ENCODE measurements around the gene RAP1GAP2.

RAP1GAP2 gene

DNA sequence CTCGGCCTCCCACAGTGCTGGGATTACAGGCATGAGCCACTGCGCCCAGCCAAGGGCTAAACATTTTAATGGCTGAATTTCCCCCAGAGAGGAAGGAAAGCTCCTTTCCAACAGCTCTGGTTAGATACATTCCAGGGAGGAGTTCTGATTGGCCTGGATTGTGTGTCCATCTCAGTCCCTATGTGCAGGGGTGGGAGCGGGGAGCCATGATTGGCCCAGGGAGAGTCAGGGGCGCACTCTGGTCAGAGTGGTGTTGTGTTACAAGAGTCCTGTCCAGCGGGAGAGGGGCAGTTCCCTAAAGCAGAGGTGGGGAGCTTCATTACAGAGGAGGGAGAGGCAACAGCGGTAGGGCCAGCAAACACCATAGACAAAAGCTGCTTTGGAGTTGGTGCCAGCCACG, 75.0 kb downstream of the RAP1GAP2 start:
- TF ChIP-seq SPI1 (IDR thresholded peaks at IDR 0.05; ENCODE audit: low read depth, low read length), result no peak
- DNase-seq (ENCODE audit: insufficient read length, low spot score), result no peak
- no peak for FAIRE-seq

DNA sequence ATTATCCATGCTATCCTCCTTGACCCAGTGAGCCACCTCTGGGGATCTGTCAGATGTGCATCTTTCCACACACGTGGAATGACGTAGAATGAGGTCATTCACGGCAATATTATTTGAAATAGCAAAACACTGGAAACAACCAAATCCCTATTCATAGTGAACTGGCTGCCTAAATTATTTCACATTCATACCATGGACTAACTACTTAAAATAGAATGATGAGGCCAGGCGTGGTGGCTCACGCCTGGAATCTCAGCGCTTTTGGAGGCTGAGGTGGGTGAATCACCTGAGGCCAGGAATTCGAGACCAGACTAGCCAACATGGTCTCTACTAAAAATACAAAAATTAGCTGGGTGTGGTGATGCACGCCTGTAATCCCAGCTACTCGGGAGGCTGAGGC, 75.5 kb downstream of the RAP1GAP2 start:
- TF ChIP-seq POU2F2 (IDR thresholded peaks at IDR 0.05; ENCODE audit: low read depth, low read length) (no peak), TAF1 (IDR thresholded peaks at IDR 0.05; ENCODE audit: low read depth, low read length) (no peak), SPI1 (IDR thresholded peaks at IDR 0.05; ENCODE audit: low read depth, low read length) (no peak), POLR2A (IDR thresholded peaks at IDR 0.05; ENCODE audit: low read depth, low read length) (no peak), POLR2AphosphoS5 (IDR thresholded peaks at IDR 0.05; ENCODE audit: low read depth, low read length) (no peak), PAX5 (IDR thresholded peaks at IDR 0.05; ENCODE audit: insufficient read depth, low read length, severe bottlenecking) (no peak)
- no peak for FAIRE-seq
- DNase-seq (ENCODE audit: insufficient read length, low spot score), result no peak

DNA sequence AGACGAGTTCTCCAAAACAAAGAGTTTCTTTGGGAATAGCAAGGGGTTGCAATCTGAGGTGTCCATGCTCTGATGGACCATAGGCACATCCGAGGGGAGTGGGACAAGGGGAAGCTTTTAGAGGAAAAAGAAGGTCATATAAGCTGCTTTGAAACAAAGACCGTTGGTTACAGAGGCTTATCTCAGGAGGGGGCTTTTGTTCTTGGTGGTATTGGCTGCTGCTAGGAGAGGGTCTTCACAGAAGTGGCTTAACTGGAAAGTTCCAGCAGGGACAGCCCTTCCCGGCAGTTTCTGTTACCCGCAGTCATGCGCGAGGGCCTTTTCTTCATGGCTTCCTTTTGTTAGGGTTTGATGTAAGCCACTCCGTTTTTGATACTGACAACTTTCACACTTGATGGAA, 76.0 kb downstream of the RAP1GAP2 start:
- FAIRE-seq (no peak), DNase-seq (ENCODE audit: insufficient read length, low spot score) (no peak)
- no peak for TF ChIP-seq SPI1 (IDR thresholded peaks at IDR 0.05; ENCODE audit: low read depth, low read length)
- no peak for TF ChIP-seq TAF1 (IDR thresholded peaks at IDR 0.05; ENCODE audit: low read depth, low read length)
- TF ChIP-seq POLR2A (IDR thresholded peaks at IDR 0.05; ENCODE audit: low read depth, low read length), result no peak
- no peak for TF ChIP-seq PAX5 (IDR thresholded peaks at IDR 0.05; ENCODE audit: insufficient read depth, low read length, severe bottlenecking)
- TF ChIP-seq POU2F2 (IDR thresholded peaks at IDR 0.05; ENCODE audit: low read depth, low read length), result no peak
- TF ChIP-seq POLR2AphosphoS5 (IDR thresholded peaks at IDR 0.05; ENCODE audit: low read depth, low read length), result no peak

DNA sequence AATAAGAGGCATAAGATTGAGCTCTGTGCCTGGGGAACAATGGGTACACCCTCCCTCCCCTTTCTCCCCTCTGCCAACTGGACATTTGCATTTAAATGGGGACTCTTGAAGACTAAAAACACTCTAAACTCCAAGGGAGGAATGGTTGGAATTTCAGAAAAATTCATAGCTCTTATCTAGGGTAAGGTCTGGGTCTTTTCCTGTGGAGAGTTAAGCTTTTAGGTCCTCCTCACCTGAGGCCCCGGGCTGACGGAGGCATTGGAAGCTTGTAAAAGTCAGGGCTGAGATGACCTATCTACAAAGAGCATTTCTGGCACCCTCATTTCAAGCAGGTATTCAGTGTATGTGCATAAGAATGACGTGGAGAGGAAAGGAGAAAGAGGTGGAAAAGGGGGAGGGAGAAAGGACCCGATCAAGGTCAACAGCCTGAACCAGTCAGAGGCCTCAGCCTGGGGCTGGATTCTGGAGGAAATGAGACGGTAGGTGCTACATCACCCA, 78.0 kb downstream of the RAP1GAP2 start:
- no peak for DNase-seq (ENCODE audit: insufficient read length, low spot score)
- TF ChIP-seq POU2F2 (IDR thresholded peaks at IDR 0.05; ENCODE audit: low read depth, low read length) (no peak), PAX5 (IDR thresholded peaks at IDR 0.05; ENCODE audit: insufficient read depth, low read length, severe bottlenecking) (no peak), POLR2AphosphoS5 (IDR thresholded peaks at IDR 0.05; ENCODE audit: low read depth, low read length) (no peak), SPI1 (IDR thresholded peaks at IDR 0.05; ENCODE audit: low read depth, low read length) (no peak), TAF1 (IDR thresholded peaks at IDR 0.05; ENCODE audit: low read depth, low read length) (no peak)
- no peak for FAIRE-seq

DNA sequence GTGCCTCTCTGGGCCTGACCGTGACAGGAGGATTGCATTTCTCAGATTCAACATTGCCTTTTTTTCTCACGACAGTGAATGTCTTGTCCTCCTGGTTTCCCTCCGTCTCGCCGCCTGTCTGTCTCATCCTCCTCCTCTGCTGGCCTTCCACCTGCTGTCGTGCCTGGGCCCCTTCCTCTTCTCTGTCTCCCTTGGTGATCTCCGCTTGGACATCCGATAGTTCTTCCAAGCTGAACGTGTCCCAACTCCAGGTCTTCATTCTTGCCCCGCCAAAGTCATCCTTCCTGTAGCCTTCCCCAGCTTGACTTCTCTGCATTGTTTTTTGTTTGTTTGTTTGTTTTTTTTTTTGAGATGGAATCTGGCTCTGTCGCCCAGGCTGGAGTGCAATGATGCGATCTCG, 79.4 kb downstream of the RAP1GAP2 start:
- no peak for FAIRE-seq
- DNase-seq (ENCODE audit: insufficient read length, low spot score), result no peak
- TF ChIP-seq POLR2AphosphoS5 (IDR thresholded peaks at IDR 0.05; ENCODE audit: low read depth, low read length) (no peak), PAX5 (IDR thresholded peaks at IDR 0.05; ENCODE audit: insufficient read depth, low read length, severe bottlenecking) (no peak), POU2F2 (IDR thresholded peaks at IDR 0.05; ENCODE audit: low read depth, low read length) (no peak), TAF1 (IDR thresholded peaks at IDR 0.05; ENCODE audit: low read depth, low read length) (no peak), POLR2A (IDR thresholded peaks at IDR 0.05; ENCODE audit: low read depth, low read length) (no peak), SPI1 (IDR thresholded peaks at IDR 0.05; ENCODE audit: low read depth, low read length) (no peak)

DNA sequence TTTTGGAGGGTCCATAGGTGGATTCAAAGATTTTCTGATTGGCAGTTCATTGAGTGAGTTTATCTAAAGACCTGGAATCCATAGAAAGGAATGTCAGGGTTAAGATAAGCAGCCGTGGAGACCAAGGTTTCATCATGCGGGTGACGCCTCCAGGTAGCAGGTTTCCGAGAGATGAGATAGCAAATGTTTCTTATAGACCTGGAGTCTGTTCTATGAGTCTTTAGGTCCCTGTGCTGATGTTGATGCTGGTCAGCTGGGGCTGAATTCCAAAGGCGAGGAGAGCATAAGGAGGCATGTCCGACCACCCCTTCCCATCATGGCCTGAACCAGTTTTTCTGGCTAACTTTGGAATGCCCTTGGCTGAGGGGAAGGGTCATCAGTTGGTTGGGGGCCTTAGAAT, 80.2 kb downstream of the RAP1GAP2 start:
- TF ChIP-seq SPI1 (IDR thresholded peaks at IDR 0.05; ENCODE audit: low read depth, low read length), result no peak
- no peak for TF ChIP-seq POLR2AphosphoS5 (IDR thresholded peaks at IDR 0.05; ENCODE audit: low read depth, low read length)
- TF ChIP-seq POLR2A (IDR thresholded peaks at IDR 0.05; ENCODE audit: low read depth, low read length), result no peak
- TF ChIP-seq PAX5 (IDR thresholded peaks at IDR 0.05; ENCODE audit: insufficient read depth, low read length, severe bottlenecking), result no peak
- no peak for TF ChIP-seq TAF1 (IDR thresholded peaks at IDR 0.05; ENCODE audit: low read depth, low read length)
- no peak for TF ChIP-seq POU2F2 (IDR thresholded peaks at IDR 0.05; ENCODE audit: low read depth, low read length)
- DNase-seq (ENCODE audit: insufficient read length, low spot score) (no peak), FAIRE-seq (no peak)

DNA sequence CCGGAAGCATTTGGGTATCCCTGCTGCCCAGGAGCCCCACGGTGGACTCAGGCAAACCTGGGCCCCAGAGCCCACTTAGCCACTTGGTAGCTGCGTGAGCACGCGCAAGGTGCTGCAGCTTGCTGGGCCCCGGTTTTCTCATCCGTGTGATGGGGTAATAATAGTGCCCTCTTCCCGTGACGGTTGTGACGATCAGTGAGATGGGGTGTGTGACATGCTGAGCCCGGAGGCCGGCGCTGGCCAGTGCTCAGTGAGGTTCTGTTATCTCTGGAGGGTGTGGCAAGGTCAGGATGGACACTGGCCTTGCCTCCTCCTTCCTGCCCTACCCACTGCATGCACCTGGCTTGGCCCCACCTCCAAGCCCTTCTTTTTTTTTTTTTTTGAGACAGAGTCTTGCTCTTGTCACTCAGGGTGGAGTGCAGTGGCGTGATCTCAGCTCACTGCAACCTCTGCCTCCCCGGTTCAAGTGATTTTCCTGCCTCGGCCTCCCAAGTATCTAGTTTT, 82.6 kb downstream of the RAP1GAP2 start:
- DNase-seq (ENCODE audit: insufficient read length, low spot score), result no peak
- no peak for FAIRE-seq
- TF ChIP-seq SPI1 (IDR thresholded peaks at IDR 0.05; ENCODE audit: low read depth, low read length) (no peak), PAX5 (IDR thresholded peaks at IDR 0.05; ENCODE audit: insufficient read depth, low read length, severe bottlenecking) (no peak), POU2F2 (IDR thresholded peaks at IDR 0.05; ENCODE audit: low read depth, low read length) (no peak), POLR2A (IDR thresholded peaks at IDR 0.05; ENCODE audit: low read depth, low read length) (no peak), POLR2AphosphoS5 (IDR thresholded peaks at IDR 0.05; ENCODE audit: low read depth, low read length) (no peak), TAF1 (IDR thresholded peaks at IDR 0.05; ENCODE audit: low read depth, low read length) (no peak)

DNA sequence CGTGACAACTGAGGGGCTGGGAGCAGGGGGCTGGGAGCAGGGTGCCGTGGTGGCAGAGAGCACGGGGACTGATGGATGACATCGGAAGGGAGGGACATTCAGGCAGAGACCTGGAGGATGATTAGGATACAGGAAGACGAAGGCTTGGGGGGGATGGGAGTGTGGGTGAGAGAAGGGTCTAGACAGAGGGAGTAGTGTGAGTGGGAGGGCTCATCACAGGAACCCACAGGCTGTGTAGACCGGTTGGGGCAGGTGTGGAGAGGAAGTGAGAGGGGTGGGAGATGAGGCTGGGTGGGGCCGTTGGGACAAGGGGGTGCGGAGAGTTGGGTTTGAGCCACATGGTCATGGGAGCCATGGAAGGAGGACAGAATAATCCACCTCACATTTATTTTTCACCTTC, 83.8 kb downstream of the RAP1GAP2 start:
- FAIRE-seq (no peak), DNase-seq (ENCODE audit: insufficient read length, low spot score) (no peak)
- TF ChIP-seq POU2F2 (IDR thresholded peaks at IDR 0.05; ENCODE audit: low read depth, low read length) (no peak), SPI1 (IDR thresholded peaks at IDR 0.05; ENCODE audit: low read depth, low read length) (no peak), PAX5 (IDR thresholded peaks at IDR 0.05; ENCODE audit: insufficient read depth, low read length, severe bottlenecking) (no peak), POLR2A (IDR thresholded peaks at IDR 0.05; ENCODE audit: low read depth, low read length) (no peak), POLR2AphosphoS5 (IDR thresholded peaks at IDR 0.05; ENCODE audit: low read depth, low read length) (no peak), TAF1 (IDR thresholded peaks at IDR 0.05; ENCODE audit: low read depth, low read length) (no peak)

DNA sequence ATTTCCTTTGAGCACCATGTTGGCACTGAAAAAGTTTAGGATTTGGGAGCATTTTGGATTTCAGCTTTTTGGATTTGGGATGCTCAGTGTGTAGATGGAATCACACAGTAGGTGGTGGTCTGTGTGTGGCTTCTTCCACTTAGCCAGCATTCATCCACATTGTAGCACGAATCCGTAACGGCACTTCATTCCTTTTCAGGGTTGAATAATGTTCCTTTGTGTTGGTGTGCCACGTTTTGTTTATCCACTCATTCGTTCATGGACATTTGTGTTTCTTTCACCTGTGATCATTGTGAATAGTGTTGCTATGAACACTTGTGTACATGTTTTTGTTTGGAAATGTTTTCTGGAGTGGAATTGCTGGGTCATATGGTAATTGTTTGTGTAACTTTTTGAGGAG, 85.1 kb downstream of the RAP1GAP2 start:
- TF ChIP-seq PAX5 (IDR thresholded peaks at IDR 0.05; ENCODE audit: insufficient read depth, low read length, severe bottlenecking) (no peak), POU2F2 (IDR thresholded peaks at IDR 0.05; ENCODE audit: low read depth, low read length) (no peak), POLR2A (IDR thresholded peaks at IDR 0.05; ENCODE audit: low read depth, low read length) (no peak), TAF1 (IDR thresholded peaks at IDR 0.05; ENCODE audit: low read depth, low read length) (no peak), POLR2AphosphoS5 (IDR thresholded peaks at IDR 0.05; ENCODE audit: low read depth, low read length) (no peak), SPI1 (IDR thresholded peaks at IDR 0.05; ENCODE audit: low read depth, low read length) (no peak)
- DNase-seq (ENCODE audit: insufficient read length, low spot score) (no peak), FAIRE-seq (no peak)

DNA sequence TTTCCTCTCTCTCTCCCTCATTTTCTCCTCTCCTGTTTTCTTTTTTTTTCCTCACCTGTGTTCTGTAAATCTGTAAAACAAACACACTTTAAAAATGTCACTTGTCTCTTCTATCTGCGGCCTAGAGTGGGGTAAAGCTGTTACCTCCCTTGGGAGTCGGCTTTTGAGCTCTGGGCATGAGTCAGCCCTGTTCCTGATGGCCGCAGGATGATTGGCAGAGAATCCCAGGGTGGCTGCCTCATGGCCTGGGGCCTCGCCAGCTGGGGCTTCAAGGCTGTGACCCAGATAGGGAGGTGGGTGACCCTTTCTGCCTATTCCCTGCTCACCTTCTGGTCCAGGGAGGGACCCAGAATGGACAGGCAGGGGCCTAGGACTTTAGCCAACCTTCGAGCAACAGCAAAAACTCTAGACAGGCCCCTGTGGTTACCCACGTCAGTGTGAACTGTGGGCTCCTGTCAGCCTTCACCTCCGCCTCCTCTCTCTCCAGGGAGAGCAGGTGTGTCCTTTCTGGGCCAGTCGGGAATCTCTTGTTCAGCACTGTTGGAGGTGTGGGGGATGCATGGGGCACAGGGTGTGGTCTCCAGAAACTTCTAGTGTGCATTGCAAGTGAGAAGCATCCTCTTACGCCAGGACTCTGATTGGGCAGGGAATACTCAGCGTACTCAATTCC, 87.4 kb downstream of the RAP1GAP2 start:
- DNase-seq (ENCODE audit: insufficient read length, low spot score) (no peak), FAIRE-seq (no peak)
- no peak for TF ChIP-seq POU2F2 (IDR thresholded peaks at IDR 0.05; ENCODE audit: low read depth, low read length)
- no peak for TF ChIP-seq POLR2A (IDR thresholded peaks at IDR 0.05; ENCODE audit: low read depth, low read length)
- TF ChIP-seq SPI1 (IDR thresholded peaks at IDR 0.05; ENCODE audit: low read depth, low read length), result no peak
- no peak for TF ChIP-seq TAF1 (IDR thresholded peaks at IDR 0.05; ENCODE audit: low read depth, low read length)
- no peak for TF ChIP-seq POLR2AphosphoS5 (IDR thresholded peaks at IDR 0.05; ENCODE audit: low read depth, low read length)
- TF ChIP-seq PAX5 (IDR thresholded peaks at IDR 0.05; ENCODE audit: insufficient read depth, low read length, severe bottlenecking), result no peak
